ENCODE data around the gene GREB1. TPM values are rescaled to one million over a fixed set of nuclear protein-coding genes. Genes with fewer than 3 reads are reported as not detected.

The GREB1 gene
- total and polyA plus RNA-seq, 2 donors (not counting 1 experiment from before 2014, with no cell fraction given) = 0.04 to 0.39 TPM

GRCh38 chr2:11667866-11668637, 134.2 kb downstream of the GREB1 start:
- intact Hi-C loops (cut with micrococcal nuclease) = no loop called here
- H3K27ac ChIP-seq (ENCODE audit: low read length in 2 of 2) = no peak overlapping the region
- H3K36me3 ChIP-seq (replicated peaks in 1 of 2; ENCODE audit: control extremely low read depth in 1 of 2, control insufficient read depth in 1 of 2, extremely low read depth in 1 of 2, insufficient read depth in 2 of 2, low read length in 1 of 2) = no peaks in the 10 kb centered on the region
- peaks cover 3% of the 10 kb centered on the region for H3K9me3 Mint-ChIP-seq (ENCODE audit: insufficient read depth)
- no peaks in the 10 kb centered on the region for H4K20me1 ChIP-seq (ENCODE audit: control insufficient read depth, insufficient read depth, low read length, poor library complexity, severe bottlenecking)
- H2AFZ ChIP-seq (ENCODE audit: insufficient read depth, low read depth, low read length, poor library complexity, severe bottlenecking) = no peak overlapping the region
- H3K4me2 ChIP-seq (replicated peaks; ENCODE audit: low read depth, low read length, poor library complexity, severe bottlenecking) = no peak overlapping the region
- peaks cover 0 to 21% (median 10%) of the 10 kb centered on the region in 4 experiments for H3K27me3 ChIP-seq (replicated peaks in 1 of 4; ENCODE audit: control extremely low read depth in 1 of 4, control insufficient read depth in 3 of 4, insufficient read depth in 4 of 4, low read length in 3 of 4)
- ChIA-PET CTCF (no interaction called here), POLR2A (no interaction called here)
- H3K9ac ChIP-seq (ENCODE audit: low read length) = no peak overlapping the region
- DNase-seq (no peak), ATAC-seq (ENCODE audit: low read depth) (no peak)
- H3K4me1 Mint-ChIP-seq = peaks cover 11% of the 10 kb centered on the region
- peaks cover 50% of the 10 kb centered on the region for H3K27me3 Mint-ChIP-seq
- H3K9me3 ChIP-seq (ENCODE audit: control extremely low read depth in 1 of 3, control insufficient read depth in 2 of 3, insufficient read depth in 1 of 3, low read length in 2 of 3) = peaks cover 0 to 9% (median 2%) of the 10 kb centered on the region in 3 donors
- H3K4me3 ChIP-seq (ENCODE audit: control extremely low read depth in 1 of 5, extremely low read depth in 1 of 5, insufficient read depth in 1 of 5, low read depth in 2 of 5, low read length in 4 of 5) = no peak overlapping the region
- H3K27ac Mint-ChIP-seq = no peak overlapping the region
- no peak overlapping the region for H3K4me3 Mint-ChIP-seq
- peaks cover 6 to 7% of the 10 kb centered on the region in 2 donors for H3K4me1 ChIP-seq (ENCODE audit: control insufficient read depth in 2 of 2, insufficient read depth in 2 of 2, low read length in 2 of 2)
- no peaks in the 10 kb centered on the region for H3K79me2 ChIP-seq (ENCODE audit: control insufficient read depth, insufficient read depth, low read length)
- TF ChIP-seq EZH2 (IDR thresholded peaks at IDR 0.05; ENCODE audit: borderline replicate concordance, insufficient read depth, low read depth, low read length, poor library complexity, severe bottlenecking) (no peak), CTCF (IDR thresholded peaks at IDR 0.05) (no peak)
- 83% methylated on average over 13 of the region's 16 CpGs for WGBS (ENCODE audit: insufficient coverage)

All from B cell (primary cell).